K562 (cell line): ENCODE data around the gene SH3BP4. TPM values are rescaled to one million over a fixed set of nuclear protein-coding genes. Genes with fewer than 3 reads are reported as not detected.

Experiments
- ATAC-seq: fragments of 200-7000 bp; cut with Tn5 transposase; 3 replicates; pipeline ENCODE4 v1.9.1; 2020; ENCODE audit warnings: moderate library complexity
- BruUV-seq: library from RNA; stranded (reverse); fragments of 400-500 nt; replicated peaks from 2 replicates; lab custom pipeline; 2021; lab: Mats Ljungman, UMichigan
- CTCF ChIA-PET: fragments of 300-600 bp; formaldehyde crosslinking; extraction: SDS; loops from one replicate; lab custom pipeline; 2021; ENCODE audit warnings: low intra/inter-chr PET ratio; lab: Yijun Ruan, JAX
- POLR2A ChIA-PET: fragments of 300-600, 350-650 bp; sonication (Branson Sonifier 250); formaldehyde crosslinking; extraction: SDS; loops from one replicate; lab custom pipeline; 2021; ENCODE audit warnings: antibody characterized with exemption, inconsistent platforms; lab: Yijun Ruan, JAX
- DNase-seq, 4 experiments: peaks; one replicate each; pipeline versions ENCODE4 v3.0.0 to v3.0.0-alpha.2; 2011 to 2018; ENCODE audit warnings: low spot score in 3 of 4, mixed read lengths in 3 of 4; ENCODE audit errors: extremely low read depth in 1 of 4
- FAIRE-seq: peaks from 2 replicates; lab custom pipeline; 2011; peaks lifted over from hg19 to GRCh38; lab: Jason Lieb, UNC
- H2AFZ ChIP-seq: 2 replicates; pipeline ENCODE4 v1.6.0; 2011; ENCODE audit warnings: low read depth, low read length, control low read depth, inconsistent platforms
- H3K27ac ChIP-seq: fragments of 200-600 bp; 3 replicates; pipeline ENCODE4 v1.8.0; 2011; ENCODE audit warnings: low read depth, mild to moderate bottlenecking, control low read depth, inconsistent platforms, low read length, moderate library complexity, mixed read lengths; ENCODE audit errors: extremely low read depth
- H3K27me3 ChIP-seq, 2 experiments: fragments of 300-600 bp in 1 of 2; 2 replicates in 1 of 2; 3 replicates in 1 of 2; pipeline versions ENCODE4 v1.6.0 to v1.8.0; 2011; ENCODE audit warnings: inconsistent platforms in 2 of 2, low read length in 2 of 2, mild to moderate bottlenecking in 1 of 2, mixed read lengths in 1 of 2, moderate library complexity in 1 of 2; ENCODE audit not compliant: control insufficient read depth in 2 of 2, insufficient read depth in 2 of 2
- H3K36me3 ChIP-seq: fragments of 300-600 bp; 3 replicates; pipeline ENCODE4 v1.8.0; 2011; ENCODE audit warnings: mild to moderate bottlenecking, low read length, inconsistent platforms; ENCODE audit not compliant: control insufficient read depth, insufficient read depth
- H3K4me1 ChIP-seq, 2 experiments: fragments of 200-600 bp in 1 of 2; replicated peaks in 1 of 2; 2 replicates in 1 of 2; 3 replicates in 1 of 2; pipeline versions ENCODE4 v1.5.1 to v1.8.0; 2011; ENCODE audit warnings: inconsistent platforms in 2 of 2, low read length in 2 of 2, mild to moderate bottlenecking in 1 of 2, mixed read lengths in 1 of 2, moderate library complexity in 1 of 2; ENCODE audit not compliant: control insufficient read depth in 2 of 2, insufficient read depth in 2 of 2
- H3K4me2 ChIP-seq: 2 replicates; pipeline ENCODE4 v1.6.1; 2011; ENCODE audit warnings: low read length, control low read depth, inconsistent platforms, mixed read lengths; ENCODE audit not compliant: insufficient read depth
- H3K4me3 ChIP-seq: fragments of 200-600 bp; sonication (generic), shearing (Covaris generic); 2 replicates; pipeline ENCODE4 v1.5.1; 2016; ENCODE audit warnings: control low read depth, inconsistent platforms
- H3K79me2 ChIP-seq: fragments of 200-600 bp; 3 replicates; pipeline ENCODE4 v1.8.0; 2011; ENCODE audit warnings: low read length, inconsistent platforms; ENCODE audit not compliant: control insufficient read depth, insufficient read depth
- H3K9ac ChIP-seq, 2 experiments: 2 replicates each; pipeline versions ENCODE4 v1.6.0 to v1.6.1; 2011; ENCODE audit warnings: low read depth in 2 of 2, low read length in 2 of 2, control low read depth in 1 of 2, inconsistent platforms in 1 of 2, mild to moderate bottlenecking in 1 of 2, mixed read lengths in 1 of 2; ENCODE audit not compliant: insufficient read depth in 1 of 2
- H3K9me1 ChIP-seq: one replicate; pipeline ENCODE4 v1.6.0; 2011; ENCODE audit warnings: inconsistent platforms, mild to moderate bottlenecking, low read length, moderate library complexity; ENCODE audit not compliant: control insufficient read depth, insufficient read depth
- H3K9me3 ChIP-seq: replicated peaks from 2 replicates; pipeline ENCODE4 v1.5.1; 2011; ENCODE audit warnings: low read depth, low read length, inconsistent platforms; ENCODE audit not compliant: control insufficient read depth, insufficient read depth
- H4K20me1 ChIP-seq: replicated peaks from 2 replicates; pipeline ENCODE4 v1.6.1; 2011; ENCODE audit warnings: low read length, inconsistent platforms, mixed read lengths; ENCODE audit not compliant: control insufficient read depth, insufficient read depth
- ATF2 ChIP-seq: sonication (generic); formaldehyde crosslinking; IDR thresholded peaks from 2 replicates; pipeline ENCODE4 v1.8.1; 2022; ENCODE audit warnings: missing genetic modification reagents
- IRF1 ChIP-seq: sonication (generic); formaldehyde crosslinking; IDR thresholded peaks from 2 replicates; pipeline ENCODE4 v1.8.0; 2022; ENCODE audit warnings: missing genetic modification reagents, mild to moderate bottlenecking, borderline replicate concordance
- LCOR ChIP-seq: sonication (generic); formaldehyde crosslinking; IDR thresholded peaks from 2 replicates; pipeline ENCODE4 v1.8.0; 2022; ENCODE audit warnings: mild to moderate bottlenecking, missing genetic modification reagents
- MTF1 ChIP-seq: fragments of 250-450 bp; sonication (Bioruptor Pico); IDR thresholded peaks from 2 replicates; pipeline ENCODE4 v1.9.0; 2021; ENCODE audit warnings: moderate library complexity, mild to moderate bottlenecking, inconsistent platforms, borderline replicate concordance
- NFIC ChIP-seq: fragments of 450-650 bp; IDR thresholded peaks from 2 replicates; pipeline ENCODE4 v1.6.1; 2017; ENCODE audit warnings: mild to moderate bottlenecking, inconsistent platforms
- SLC30A9 ChIP-seq: fragments of 250-450 bp; sonication (Bioruptor Pico); IDR thresholded peaks from 2 replicates; pipeline ENCODE4 v1.8.0; 2022; ENCODE audit warnings: mild to moderate bottlenecking, moderate library complexity
- ZNF253 ChIP-seq: fragments of 250-450 bp; sonication (Bioruptor Pico); conservative IDR thresholded peaks from 2 replicates; pipeline ENCODE4 v1.6.1; 2021; ENCODE audit warnings: mild to moderate bottlenecking
- WGBS: fragments of 100-300 bp; shearing (Covaris generic); methylation state at CpG from one replicate; pipeline ENCODE4 v1.1.6; 2016; ENCODE audit warnings: low coverage, mixed read lengths; ENCODE audit not compliant: insufficient coverage; ENCODE audit errors: missing lambda C conversion rate; 5-methylcytosine and 5-hydroxymethylcytosine counted together
- in situ Hi-C: fragments of 300-500 bp; cut with MboI; formaldehyde crosslinking; loops from 4 replicates; pipeline ENCODE4 v1.15.0; 2018; ENCODE audit warnings: inconsistent platforms, mixed read lengths
- intact Hi-C: fragments of 100-400 bp; cut with micrococcal nuclease; formaldehyde crosslinking; loops from 2 replicates; pipeline ENCODE4 v1.14.2; 2022
- polyA plus RNA-seq, 8 experiments: library from polyadenylated mRNA; depleted of rRNA in 4 of 8; stranded (reverse) in 5 of 8; unstranded in 3 of 8; fragments of >200 nt; fragmentation: Nextera tagmentation in 2 of 8; fragmentation: Illumina TruSeq in 1 of 8; extraction: Ambion mirVana in 2 of 8; extraction: Trizol in 1 of 8; gene quantifications; 2 replicates each; pipeline versions ENCODE4 v1.2.1 to v1.2.3, GENCODE V29; 2011 to 2014; ENCODE audit warnings: inconsistent platforms in 1 of 8, missing spikeins in 1 of 8
- total RNA-seq, 7 experiments: library from RNA; depleted of rRNA in 6 of 7; stranded (reverse); fragments of >200 nt in 6 of 7; fragmentation: Illumina TruSeq in 2 of 7; extraction: Trizol in 2 of 7; gene quantifications; 2 replicates each; pipeline versions ENCODE4 v1.2.1 to v1.2.3, GENCODE V29; 2011 to 2021; ENCODE audit warnings: low replicate concordance in 1 of 7

SH3BP4 gene
- total and polyA plus RNA-seq, 9 of the 15 experiments (the other 6 are each of a cell fraction or from before 2014, with no cell fraction given): 0.03 to 0.28 (median 0.27) TPM; not detected in 6

GRCh38 chr2:234945339-234945873 is 6.4 kb upstream of the SH3BP4 start (continued):
- TF ChIP-seq ATF2 (CRISPR knock-in tag): no peak
- no peak for TF ChIP-seq MTF1 (CRISPR knock-in tag)
- no peak for TF ChIP-seq IRF1

GRCh38 chr2:234947556-234947955 is 4.3 kb upstream of the SH3BP4 start:
- Histone ChIP-seq H3K36me3 (no peaks in the 10 kb centered on the region), H3K4me2 (no peak overlapping the region), H3K27ac (no peak overlapping the region), H4K20me1 (no peaks in the 10 kb centered on the region), H3K9me3 (no peaks in the 10 kb centered on the region), H3K4me1 (no peaks in the 10 kb centered on the region), H3K9me1 (no peaks in the 10 kb centered on the region), H3K27me3 (peaks cover 0 to 10% of the 10 kb centered on the region in 2 experiments; a peak in 3 of 5 replicates), H3K9ac (no peak overlapping the region), H2AFZ (no peak overlapping the region), H3K4me3 (no peak overlapping the region), H3K79me2 (no peaks in the 10 kb centered on the region)
- intact Hi-C loops (no loop called here), in situ Hi-C loops (no loop called here)
- 0% methylated on average over 2 of the region's 3 CpGs for WGBS
- ChIA-PET CTCF (no interaction called here), POLR2A (interaction anchor here (0.9 kb wide), 1 partner anchor 8 kb away, joined by 3 read pairs; no protein-coding TSS in a partner anchor)
- FAIRE-seq: no peak
- no TSS peak for BruUV-seq
- no peak for DNase-seq
- no peak for TF ChIP-seq NFIC
- no peak for TF ChIP-seq ZNF253
- TF ChIP-seq SLC30A9: no peak
- TF ChIP-seq LCOR (CRISPR knock-in tag): no peak
- no peak for ATAC-seq
